ENCODE measurements around the gene CASP10.
"Not testable (repeated sequence)": the region's sequence is repeated elsewhere in the genome, so short reads cannot be mapped to it uniquely, and the experiment has no call there.

CASP10 gene

DNA sequence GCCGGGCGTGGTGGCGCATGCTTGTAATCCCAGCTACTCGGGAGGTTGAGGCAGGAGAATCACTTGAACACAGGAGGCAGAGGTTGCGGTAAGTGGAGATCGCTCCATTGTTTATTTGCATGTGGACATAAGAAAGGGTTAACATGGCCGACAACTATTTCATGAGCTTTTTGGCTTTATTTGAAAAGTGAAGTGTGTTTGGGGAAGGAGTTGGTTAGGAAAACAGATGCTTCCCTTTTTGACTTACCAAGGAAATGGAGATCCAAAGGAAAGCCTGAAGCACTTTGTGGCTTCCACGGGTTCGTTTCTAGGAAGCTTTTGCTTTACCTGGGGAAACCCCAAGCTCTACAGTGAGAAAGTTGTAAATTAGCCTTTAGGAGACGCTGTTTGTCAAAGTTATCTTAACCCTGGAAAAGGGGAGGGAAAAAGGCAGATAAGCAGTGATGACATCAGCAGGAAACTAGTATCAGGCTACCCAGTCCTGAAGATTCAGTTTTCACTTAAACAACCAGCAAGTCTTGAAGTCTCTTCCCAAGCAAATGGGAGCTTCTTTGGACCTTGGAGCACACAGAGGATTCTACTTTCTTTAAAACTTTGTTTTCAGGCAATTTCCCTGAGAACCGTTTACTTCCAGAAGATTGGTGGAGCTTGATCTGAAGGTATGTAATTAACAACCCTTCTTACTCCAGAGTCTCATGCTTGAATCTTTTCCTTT lies at the start of gene CASP10:
Gene CASP10, plus strand, starts transcription at position 492 of the 715 bp plus-strand sequence. CDS start 2,637 bp downstream, outside the sequence.
- peak within 1 kb of the TSS; percentile 85 for H3K4me3 Mint-ChIP-seq
- DNase-seq: no peak
- H3K27ac Mint-ChIP-seq: peak within 1 kb of the TSS; percentile 94
- H3K4me1 Mint-ChIP-seq (ENCODE audit: low read depth): peaks cover 63% of the 10 kb centered on the region
- H3K36me3 Mint-ChIP-seq (ENCODE audit: low read depth): peaks cover 28% of the 10 kb centered on the region
- H3K27me3 Mint-ChIP-seq: no peaks in the 10 kb centered on the region
- no peaks in the 10 kb centered on the region for H3K9me3 Mint-ChIP-seq

- Mint-ChIP-seq H3K4me1 (ENCODE audit: low read depth) (peaks cover 69% of the 10 kb centered on the region), H3K36me3 (ENCODE audit: low read depth) (peaks cover 96% of the 10 kb centered on the region), H3K4me3 (peak overlapping the region; percentile 53), H3K27ac (peak overlapping the region; percentile 91), H3K9me3 (no peaks in the 10 kb centered on the region), H3K27me3 (no peaks in the 10 kb centered on the region)
- no peak for DNase-seq
These were observed 47.6 kb upstream of the CASP10 start for GRCh38 chr2:201135386-201135785.

- Mint-ChIP-seq H3K36me3 (ENCODE audit: low read depth) (peaks cover 94% of the 10 kb centered on the region), H3K27me3 (no peaks in the 10 kb centered on the region), H3K4me1 (ENCODE audit: low read depth) (peaks cover 74% of the 10 kb centered on the region), H3K4me3 (peak overlapping the region; percentile 11), H3K27ac (peak overlapping the region; percentile 91), H3K9me3 (no peaks in the 10 kb centered on the region)
- DNase-seq: no peak
These were observed 46.0 kb upstream of the CASP10 start for GRCh38 chr2:201136889-201137321.

DNA sequence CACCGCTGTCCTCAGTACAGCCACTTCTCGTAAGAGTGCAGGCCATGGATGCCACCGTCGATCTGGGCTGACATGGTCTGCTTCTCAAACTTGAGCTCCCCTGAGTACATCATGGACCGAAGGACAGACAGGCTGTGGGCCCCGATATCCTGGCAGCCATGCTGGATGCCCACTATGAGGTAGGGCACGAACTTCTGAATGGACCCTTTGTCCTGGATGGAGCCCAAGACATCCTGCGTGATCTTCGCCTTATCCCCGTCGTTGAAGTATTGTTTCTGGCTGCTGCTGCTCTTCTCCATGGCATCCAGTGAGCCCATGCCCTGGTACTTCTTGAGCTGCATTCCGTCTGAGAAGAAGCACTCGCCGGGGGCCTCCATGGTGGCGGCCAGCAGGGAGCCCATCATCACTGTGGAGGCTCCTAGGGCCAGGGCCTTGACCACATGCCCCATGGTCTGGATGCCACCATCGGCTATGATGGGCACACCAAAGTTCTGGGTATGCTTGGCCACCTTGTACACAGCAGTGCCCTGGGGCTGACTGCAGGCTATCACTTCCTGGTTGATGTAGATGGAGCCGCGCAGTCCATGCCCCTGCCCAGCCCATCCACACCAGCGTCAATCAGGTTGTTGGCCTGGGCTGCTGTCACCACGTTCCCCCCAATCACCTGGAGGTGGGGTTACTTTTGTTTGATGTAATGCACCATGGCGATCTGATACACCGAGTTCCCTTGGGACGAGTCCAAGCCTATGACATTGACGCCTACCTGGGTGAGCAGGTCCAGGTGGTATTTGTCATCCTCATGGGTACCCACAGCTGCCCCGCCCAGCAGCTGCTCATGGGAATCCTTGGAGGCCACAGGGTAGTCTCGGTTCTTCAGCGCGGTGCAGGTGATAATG lies 45.2 kb upstream of the CASP10 start:
- Mint-ChIP-seq H3K27me3 (no peaks in the 10 kb centered on the region), H3K9me3 (no peaks in the 10 kb centered on the region), H3K4me1 (ENCODE audit: low read depth) (peaks cover 69% of the 10 kb centered on the region), H3K4me3 (no peak overlapping the region), H3K36me3 (ENCODE audit: low read depth) (peaks cover 95% of the 10 kb centered on the region), H3K27ac (peak overlapping the region; percentile 79)
- DNase-seq: no peak

DNA sequence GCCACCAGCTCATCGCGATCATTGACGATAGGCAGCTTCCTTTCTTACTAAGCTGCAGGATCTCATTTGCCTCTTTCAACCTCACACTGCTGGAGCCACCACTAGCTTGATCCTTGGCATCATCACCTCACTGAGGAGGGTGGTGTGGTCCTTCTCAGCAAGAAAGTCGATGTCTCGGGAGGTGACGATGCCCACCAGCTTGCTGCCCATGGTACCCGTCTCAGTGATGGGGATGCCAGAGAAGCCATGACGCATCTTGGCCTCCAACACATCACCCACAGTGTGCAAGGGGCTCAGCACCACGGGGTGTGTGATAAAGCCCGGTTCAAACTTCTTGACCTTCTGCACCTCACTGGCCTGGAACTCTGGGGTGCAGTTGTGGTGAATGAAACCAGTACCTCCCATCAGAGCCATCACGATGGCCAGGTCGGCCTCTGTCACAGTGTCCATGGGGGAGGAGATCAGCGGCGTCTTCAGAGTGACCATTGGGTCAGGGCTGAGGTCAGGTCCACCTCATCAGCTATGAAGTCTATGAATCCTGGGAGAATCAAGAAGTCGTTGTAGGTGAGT lies 44.5 kb upstream of the CASP10 start:
- Mint-ChIP-seq H3K4me1 (ENCODE audit: low read depth) (peaks cover 63% of the 10 kb centered on the region), H3K36me3 (ENCODE audit: low read depth) (peaks cover 95% of the 10 kb centered on the region), H3K27me3 (no peaks in the 10 kb centered on the region), H3K27ac (peak overlapping the region; percentile 78), H3K9me3 (no peaks in the 10 kb centered on the region), H3K4me3 (peak overlapping the region; percentile 37)
- DNase-seq: no peak

- DNase-seq, H3K27me3 Mint-ChIP-seq, H3K9me3 Mint-ChIP-seq: not testable (repeated sequence)
- Mint-ChIP-seq H3K27ac (peak overlapping the region; percentile 78), H3K4me1 (ENCODE audit: low read depth) (peaks cover 60% of the 10 kb centered on the region), H3K4me3 (peak overlapping the region; percentile 37), H3K36me3 (ENCODE audit: low read depth) (peaks cover 95% of the 10 kb centered on the region)
These were observed 43.8 kb upstream of the CASP10 start for GRCh38 chr2:201138986-201139781.

DNA sequence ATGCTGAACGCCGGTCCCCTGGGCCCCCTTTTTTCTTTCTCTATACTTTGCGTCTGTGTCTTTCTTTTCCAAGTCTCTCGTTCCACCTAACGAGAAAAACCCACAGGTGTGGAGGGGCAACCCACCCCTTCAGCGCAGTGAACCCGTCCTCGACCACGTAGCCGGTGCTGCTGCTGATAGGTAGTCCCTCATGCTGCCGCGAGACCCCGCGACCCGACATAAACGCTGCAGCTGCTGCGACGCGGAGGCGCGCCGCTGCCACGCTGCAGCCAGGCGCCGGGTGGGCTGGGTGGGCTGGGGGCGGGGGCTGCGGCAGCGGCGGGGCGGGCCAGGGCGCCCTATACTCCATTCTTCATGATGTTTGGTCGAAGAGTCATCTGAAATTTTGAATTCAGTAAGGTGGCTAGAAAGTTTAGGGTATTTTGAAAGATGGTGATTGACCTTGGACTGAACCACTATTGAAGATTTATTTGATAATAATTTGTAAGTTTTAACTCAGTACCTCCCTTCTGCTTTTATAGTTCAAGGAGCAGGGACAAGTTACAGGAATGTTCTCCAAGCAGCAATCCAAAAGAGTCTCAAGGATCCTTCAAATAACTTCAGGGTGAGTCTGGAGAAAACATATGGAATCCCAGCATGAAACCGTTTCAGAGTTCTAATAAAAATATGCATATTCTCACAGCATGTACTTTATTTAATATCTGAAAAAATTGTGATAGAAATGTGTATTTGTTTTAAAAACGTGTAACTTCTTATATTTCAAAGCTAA lies 42.9 kb upstream of the CASP10 start:
- H3K4me3 Mint-ChIP-seq: no peak overlapping the region
- peaks cover 55% of the 10 kb centered on the region for H3K4me1 Mint-ChIP-seq (ENCODE audit: low read depth)
- H3K27me3 Mint-ChIP-seq: no peaks in the 10 kb centered on the region
- H3K9me3 Mint-ChIP-seq: no peaks in the 10 kb centered on the region
- no peak for DNase-seq
- peak overlapping the region; percentile 78 for H3K27ac Mint-ChIP-seq
- peaks cover 97% of the 10 kb centered on the region for H3K36me3 Mint-ChIP-seq (ENCODE audit: low read depth)

DNA sequence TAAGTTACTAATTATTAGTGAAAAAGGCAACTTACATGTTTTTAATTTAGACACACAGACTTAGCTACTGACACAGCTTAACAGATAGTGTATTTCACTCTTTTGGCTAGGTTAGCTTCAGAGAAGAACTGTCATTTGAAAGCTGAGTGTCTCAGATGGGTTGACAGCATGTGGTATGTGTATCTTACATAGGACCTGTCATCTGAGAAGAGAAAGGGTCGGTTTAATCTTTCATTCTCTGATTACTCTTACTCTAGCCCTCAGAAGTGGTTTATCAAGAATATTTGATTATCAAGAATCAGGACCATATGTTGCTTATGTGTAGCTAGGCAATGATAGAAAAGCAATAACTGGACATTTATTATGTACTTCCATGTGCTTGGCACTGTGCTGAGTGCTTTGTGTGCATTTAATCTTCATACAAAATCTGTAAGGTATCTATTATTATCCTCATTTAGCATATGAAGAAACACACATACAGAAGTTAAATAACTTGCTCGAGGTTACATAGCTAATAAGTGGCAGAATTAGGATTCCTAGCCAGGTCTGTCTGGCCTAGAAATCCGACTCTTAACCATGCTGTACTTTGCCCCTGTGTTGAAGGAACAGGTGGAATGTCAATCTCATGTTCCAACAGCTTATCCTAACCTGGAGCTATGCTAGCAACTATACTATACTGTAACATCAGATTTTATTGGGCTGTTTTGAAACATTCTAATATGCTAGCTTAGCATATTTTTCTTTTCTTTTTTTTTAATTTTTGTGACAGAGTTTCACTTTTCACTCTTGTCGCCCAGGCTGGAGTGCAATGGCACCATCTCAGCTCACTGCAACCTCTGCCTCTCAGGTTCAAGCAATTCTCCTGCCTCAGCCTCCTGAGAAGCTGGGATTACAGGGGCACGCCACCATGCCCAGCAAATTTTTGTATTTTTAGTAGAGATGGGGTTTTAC lies 38.6 kb upstream of the CASP10 start:
- DNase-seq: no peak
- H3K4me1 Mint-ChIP-seq (ENCODE audit: low read depth): peaks cover 34% of the 10 kb centered on the region
- peak overlapping the region; percentile 57 for H3K27ac Mint-ChIP-seq
- H3K36me3 Mint-ChIP-seq (ENCODE audit: low read depth): peaks cover 90% of the 10 kb centered on the region
- H3K27me3 Mint-ChIP-seq: no peaks in the 10 kb centered on the region
- H3K4me3 Mint-ChIP-seq: no peak overlapping the region
- no peaks in the 10 kb centered on the region for H3K9me3 Mint-ChIP-seq

DNA sequence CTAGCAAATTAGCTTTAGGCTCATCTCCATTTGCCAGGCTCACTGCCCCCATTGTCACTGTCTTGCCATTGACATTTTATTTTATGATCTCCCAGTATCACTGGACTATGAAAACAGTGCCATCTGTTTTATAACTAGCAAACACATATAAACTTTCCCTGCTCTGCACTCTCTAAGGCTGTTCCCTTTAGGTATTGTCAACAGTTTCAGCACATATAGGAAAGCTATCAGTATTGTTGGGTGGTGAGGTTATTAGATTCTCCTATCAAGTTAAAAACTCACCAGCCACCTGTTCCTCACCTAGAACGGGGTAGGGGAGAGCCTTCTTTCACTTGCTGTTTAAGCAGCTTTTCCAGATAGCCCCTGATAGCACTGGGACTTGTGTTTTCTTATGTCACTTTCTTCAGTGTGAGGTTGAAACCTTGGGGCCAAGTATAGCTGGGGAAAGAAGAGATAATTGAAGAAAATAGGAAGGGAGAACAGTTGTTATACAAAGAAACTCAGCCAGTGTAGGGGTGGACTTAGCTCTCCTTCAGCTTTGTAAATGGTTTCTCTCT lies 34.4 kb upstream of the CASP10 start:
- Mint-ChIP-seq H3K4me1 (ENCODE audit: low read depth) (peaks cover 52% of the 10 kb centered on the region), H3K9me3 (no peaks in the 10 kb centered on the region), H3K36me3 (ENCODE audit: low read depth) (peaks cover 91% of the 10 kb centered on the region), H3K27me3 (no peaks in the 10 kb centered on the region), H3K4me3 (no peak overlapping the region), H3K27ac (peak overlapping the region; percentile 61)
- DNase-seq: no peak

DNA sequence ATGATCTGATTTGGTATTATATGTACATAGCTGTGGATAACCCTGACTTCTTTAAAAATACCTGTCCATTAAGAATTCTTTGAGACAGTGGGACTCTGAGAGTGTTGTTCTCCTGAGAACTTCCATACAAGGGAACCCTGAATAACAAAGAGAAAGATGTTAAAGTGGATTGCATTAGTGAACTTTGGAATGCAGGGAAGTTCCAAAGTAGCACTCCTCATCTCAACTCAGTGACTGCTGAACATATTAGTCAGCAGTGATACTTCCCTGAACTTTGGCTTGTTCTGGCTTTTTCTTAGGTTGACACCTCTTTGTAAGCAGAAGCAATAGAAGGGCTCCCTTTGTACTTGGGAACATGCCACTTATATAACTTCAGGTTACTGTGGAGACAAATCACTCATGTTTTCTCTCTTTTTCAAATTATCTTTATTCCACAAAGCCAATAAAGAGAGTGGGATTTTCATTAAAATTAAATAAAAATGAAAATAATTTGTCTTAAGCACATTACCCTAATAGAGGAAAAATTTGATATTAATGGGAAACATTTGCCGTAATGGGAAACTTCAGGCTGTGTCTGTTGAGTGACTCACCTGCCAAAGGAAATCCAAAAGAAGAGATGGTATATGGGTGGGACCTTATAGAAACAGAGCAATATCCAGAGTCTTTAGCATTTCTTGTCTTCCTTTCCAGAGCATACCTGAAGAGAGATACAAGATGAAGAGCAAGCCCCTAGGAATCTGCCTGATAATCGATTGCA lies 33.7 kb upstream of the CASP10 start:
- no peaks in the 10 kb centered on the region for H3K9me3 Mint-ChIP-seq
- DNase-seq: no peak
- no peak overlapping the region for H3K4me3 Mint-ChIP-seq
- no peaks in the 10 kb centered on the region for H3K27me3 Mint-ChIP-seq
- H3K4me1 Mint-ChIP-seq (ENCODE audit: low read depth): peaks cover 52% of the 10 kb centered on the region
- peaks cover 87% of the 10 kb centered on the region for H3K36me3 Mint-ChIP-seq (ENCODE audit: low read depth)
- H3K27ac Mint-ChIP-seq: peak overlapping the region; percentile 87

DNA sequence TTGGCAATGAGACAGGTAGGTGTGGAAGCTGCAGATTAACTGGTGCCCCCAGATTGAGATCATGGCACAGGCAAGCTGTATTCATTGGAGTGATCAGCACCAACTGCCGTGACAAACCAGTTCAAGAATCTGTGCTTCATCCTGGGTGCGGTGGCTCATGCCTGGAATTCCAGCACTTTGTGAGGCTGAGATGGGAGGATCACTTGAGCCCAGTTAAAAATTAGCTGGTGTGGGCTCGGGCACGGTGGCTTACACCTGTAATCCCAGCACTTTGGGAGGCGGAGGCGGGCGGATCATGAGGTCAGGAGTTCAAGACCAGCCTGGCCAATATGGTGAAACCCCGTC lies 33.1 kb upstream of the CASP10 start:
- H3K9me3 Mint-ChIP-seq, DNase-seq, H3K4me3 Mint-ChIP-seq, H3K27me3 Mint-ChIP-seq: not testable (repeated sequence)
- peaks cover 87% of the 10 kb centered on the region for H3K36me3 Mint-ChIP-seq (ENCODE audit: low read depth)
- H3K4me1 Mint-ChIP-seq (ENCODE audit: low read depth): peaks cover 56% of the 10 kb centered on the region
- peak overlapping the region; percentile 87 for H3K27ac Mint-ChIP-seq

DNA sequence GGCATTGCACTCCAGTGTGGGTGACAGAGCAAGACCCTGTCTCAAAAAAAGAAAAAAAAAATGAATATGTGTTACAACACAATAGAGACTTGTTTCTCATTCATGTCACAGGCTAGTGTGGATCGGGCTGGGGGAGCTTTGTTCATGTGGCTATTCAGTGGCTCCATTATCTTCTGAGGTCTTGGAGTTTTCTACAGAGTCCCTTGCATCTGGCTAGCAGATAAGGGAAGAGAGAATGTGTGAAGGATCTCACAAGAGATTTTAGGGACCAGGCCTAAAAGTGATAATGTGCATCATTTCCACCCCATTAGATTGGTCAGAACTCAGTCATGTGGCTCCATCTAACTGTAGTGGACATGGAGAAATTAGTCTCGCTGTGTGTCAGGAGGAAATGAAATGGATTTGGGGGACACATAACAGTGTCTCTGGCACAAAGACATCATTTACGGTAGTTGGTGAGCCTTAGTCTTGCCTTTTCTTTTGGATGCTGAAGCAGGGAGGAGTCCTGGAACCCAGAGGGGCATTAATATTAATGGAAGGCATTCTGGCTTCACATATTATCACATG lies 32.4 kb upstream of the CASP10 start:
- Mint-ChIP-seq H3K36me3 (ENCODE audit: low read depth) (peaks cover 88% of the 10 kb centered on the region), H3K27me3 (no peaks in the 10 kb centered on the region), H3K27ac (peak overlapping the region; percentile 81), H3K9me3 (no peaks in the 10 kb centered on the region), H3K4me1 (ENCODE audit: low read depth) (peaks cover 57% of the 10 kb centered on the region), H3K4me3 (peak overlapping the region; percentile 11)
- no peak for DNase-seq

Measured in activated T-cell treated with anti-CD3 and anti-CD28 coated beads, Interleukin-2, amount 50 U/mL, for 24 hours (primary cell).